ENCODE data around the gene IRS2.

- TF ChIP-seq CTCF (optimal IDR thresholded peaks at IDR 0.05 in 1 of 3, IDR thresholded peaks at IDR 0.05 in 1 of 3, conservative IDR thresholded peaks at IDR 0.05 in 1 of 3; ENCODE audit: extremely low read depth in 1 of 3, insufficient read depth in 2 of 3, low read length in 3 of 3) = no peak
- TF ChIP-seq EZH2 (IDR thresholded peaks at IDR 0.05; ENCODE audit: low read length) = no peak
These were observed 3.5 kb downstream of the IRS2 start for GRCh38 chr13:109782823-109783431.
